ENCODE results near the gene AKT1S1.
A peak's percentile ranks its signal among the peaks of the same experiment; 100 is the strongest.

Gene AKT1S1

GRCh38 chr19:49887037-49887664 lies 10.0 kb upstream of the AKT1S1 start:
- DNase-seq: no peak

GRCh38 chr19:49884760-49885159 lies 7.6 kb upstream of the AKT1S1 start:
- DNase-seq: no peak

GRCh38 chr19:49884109-49884508 lies 7.0 kb upstream of the AKT1S1 start:
- DNase-seq: no peak

- DNase-seq: no peak
These were observed 5.9 kb upstream of the AKT1S1 start for GRCh38 chr19:49883094-49883493.

GRCh38 chr19:49882643-49883042 lies 5.5 kb upstream of the AKT1S1 start:
- no peak for DNase-seq

- DNase-seq: no peak
These were observed 4.7 kb upstream of the AKT1S1 start for GRCh38 chr19:49881672-49882394.

- DNase-seq: no peak
These were observed 4.0 kb upstream of the AKT1S1 start for GRCh38 chr19:49881186-49881585.

GRCh38 chr19:49880162-49880869 lies 3.2 kb upstream of the AKT1S1 start:
- no peak for DNase-seq

GRCh38 chr19:49879243-49879963 lies 2.2 kb upstream of the AKT1S1 start:
- no peak for DNase-seq

- DNase-seq: no peak
These were observed 1.6 kb upstream of the AKT1S1 start for GRCh38 chr19:49878744-49879070.

GRCh38 chr19:49877879-49878743 lies 956 bp upstream of the AKT1S1 start:
- DNase-seq: peak in 48 of 51 donors; percentile 86 to 99 (median 94)

- DNase-seq: peak; percentile 80 to 100 (median 97)
These were observed 634 bp downstream of the AKT1S1 start for GRCh38 chr19:49876422-49877019.

GRCh38 chr19:49875857-49876421 lies 1.2 kb downstream of the AKT1S1 start:
- DNase-seq: peak in 41 of 51 donors; percentile 29 to 82 (median 63)

- DNase-seq: no peak
These were observed 2.0 kb downstream of the AKT1S1 start for GRCh38 chr19:49875177-49875576.

- no peak for DNase-seq
These were observed 2.5 kb downstream of the AKT1S1 start for GRCh38 chr19:49874503-49875157.

- DNase-seq: no peak
These were observed 3.3 kb downstream of the AKT1S1 start for GRCh38 chr19:49873834-49874233.

GRCh38 chr19:49873129-49873521 lies 4.0 kb downstream of the AKT1S1 start:
- no peak for DNase-seq

- no peak for DNase-seq
These were observed 4.7 kb downstream of the AKT1S1 start for GRCh38 chr19:49872245-49873128.
